ENCODE data around the gene DVL2.
"Not testable (repeated sequence)": the region's sequence is repeated elsewhere in the genome, so short reads cannot be mapped to it uniquely, and the experiment has no call there.

DVL2 gene

GRCh38 chr17:7254511-7254910 lies 20.2 kb upstream of the DVL2 start:
- DNase-seq, result no peak

GRCh38 chr17:7253082-7253481 lies 18.8 kb upstream of the DVL2 start:
- no peak for DNase-seq

- DNase-seq, result peak; percentile 89
Observed at GRCh38 chr17:7252176-7253043, 18.1 kb upstream of the DVL2 start, which contains the start of gene ELP5. Gene ELP5 (plus strand): TSS chr17:7252215. CDS start chr17:7252551, 336 bp downstream.

GRCh38 chr17:7251661-7252175 lies 17.4 kb upstream of the DVL2 start, which contains the start of gene CTDNEP1:
Gene CTDNEP1 (minus strand): TSS chr17:7251734. CDS start chr17:7251296, 438 bp downstream.
- peak; percentile 99 for DNase-seq

- no peak for DNase-seq
Observed at GRCh38 chr17:7250695-7251627, 16.6 kb upstream of the DVL2 start.

- no peak for DNase-seq
Observed at GRCh38 chr17:7249830-7250229, 15.5 kb upstream of the DVL2 start.

GRCh38 chr17:7249214-7249613 lies 14.9 kb upstream of the DVL2 start:
- DNase-seq, result no peak

- DNase-seq, result no peak
Observed at GRCh38 chr17:7248796-7249195, 14.5 kb upstream of the DVL2 start.

GRCh38 chr17:7246779-7247178 lies 12.5 kb upstream of the DVL2 start:
- no peak for DNase-seq

- not testable (repeated sequence) for DNase-seq
Observed at GRCh38 chr17:7243838-7244237, 9.5 kb upstream of the DVL2 start.

- DNase-seq, result no peak
Observed at GRCh38 chr17:7243453-7243729, 9.1 kb upstream of the DVL2 start.

- peak; percentile 84 for DNase-seq
Observed at GRCh38 chr17:7242717-7243452, 8.6 kb upstream of the DVL2 start.

- DNase-seq, result peak; percentile 66
Observed at GRCh38 chr17:7241783-7242716, 7.7 kb upstream of the DVL2 start, which contains the start of gene GABARAP. Gene GABARAP (minus strand): TSS chr17:7242449. CDS start chr17:7242330, 119 bp downstream.

GRCh38 chr17:7241090-7241733 lies 6.9 kb upstream of the DVL2 start:
- no peak for DNase-seq

- no peak for DNase-seq
Observed at GRCh38 chr17:7240375-7240774, 6.1 kb upstream of the DVL2 start.

GRCh38 chr17:7239091-7240027 lies 5.0 kb upstream of the DVL2 start, which contains the start of gene PHF23:
Gene PHF23 (minus strand): TSS chr17:7239457. CDS start chr17:7239279, 178 bp downstream.
- DNase-seq, result peak; percentile 98

GRCh38 chr17:7238420-7239090 lies 4.2 kb upstream of the DVL2 start:
- DNase-seq, result no peak

GRCh38 chr17:7237761-7238419 lies 3.6 kb upstream of the DVL2 start:
- DNase-seq, result no peak
